ENCODE measurements around the gene NAA10.

DNA sequence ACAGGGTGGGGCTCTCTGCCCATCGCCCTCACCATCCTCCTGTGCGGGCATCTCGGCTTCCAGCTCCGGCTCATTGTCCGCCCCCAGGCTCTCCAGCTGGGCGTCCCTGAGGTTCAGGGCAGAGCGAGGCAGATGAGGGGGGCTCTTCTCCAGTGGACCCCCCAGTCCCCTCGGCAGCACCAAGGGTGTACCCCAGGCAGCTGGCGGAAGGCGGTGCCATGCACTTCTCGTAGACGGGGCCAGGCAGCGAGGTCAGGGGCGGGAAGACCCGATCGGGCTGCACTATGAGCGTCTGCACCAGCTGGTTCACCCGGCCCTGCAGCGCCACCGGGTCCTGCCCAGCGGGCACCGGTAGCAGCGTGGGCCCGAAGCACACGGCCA lies 24.9 kb downstream of the NAA10 start:
- TF ChIP-seq FOXP4 (CRISPR knock-in tag; IDR thresholded peaks at IDR 0.05) = no peak
- TF ChIP-seq CTCF (IDR thresholded peaks at IDR 0.05) = no peak
- TF ChIP-seq, protein P1, sequence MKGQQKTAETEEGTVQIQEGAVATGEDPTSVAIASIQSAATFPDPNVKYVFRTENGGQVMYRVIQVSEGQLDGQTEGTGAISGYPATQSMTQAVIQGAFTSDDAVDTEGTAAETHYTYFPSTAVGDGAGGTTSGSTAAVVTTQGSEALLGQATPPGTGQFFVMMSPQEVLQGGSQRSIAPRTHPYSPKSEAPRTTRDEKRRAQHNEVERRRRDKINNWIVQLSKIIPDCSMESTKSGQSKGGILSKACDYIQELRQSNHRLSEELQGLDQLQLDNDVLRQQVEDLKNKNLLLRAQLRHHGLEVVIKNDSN (CRISPR knock-in tag; IDR thresholded peaks at IDR 0.05) = no peak
- no peak for TF ChIP-seq ZNF416 (CRISPR knock-in tag; IDR thresholded peaks at IDR 0.05)
- TF ChIP-seq RORB (CRISPR knock-in tag; IDR thresholded peaks at IDR 0.05) = no peak
- TF ChIP-seq, protein P2, sequence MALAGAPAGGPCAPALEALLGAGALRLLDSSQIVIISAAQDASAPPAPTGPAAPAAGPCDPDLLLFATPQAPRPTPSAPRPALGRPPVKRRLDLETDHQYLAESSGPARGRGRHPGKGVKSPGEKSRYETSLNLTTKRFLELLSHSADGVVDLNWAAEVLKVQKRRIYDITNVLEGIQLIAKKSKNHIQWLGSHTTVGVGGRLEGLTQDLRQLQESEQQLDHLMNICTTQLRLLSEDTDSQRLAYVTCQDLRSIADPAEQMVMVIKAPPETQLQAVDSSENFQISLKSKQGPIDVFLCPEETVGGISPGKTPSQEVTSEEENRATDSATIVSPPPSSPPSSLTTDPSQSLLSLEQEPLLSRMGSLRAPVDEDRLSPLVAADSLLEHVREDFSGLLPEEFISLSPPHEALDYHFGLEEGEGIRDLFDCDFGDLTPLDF (CRISPR knock-in tag; IDR thresholded peaks at IDR 0.05) = no peak
- TF ChIP-seq TCF7 (CRISPR knock-in tag; IDR thresholded peaks at IDR 0.05; ENCODE audit: low read depth) = no peak
- no peak for TF ChIP-seq ZNF281 (CRISPR knock-in tag; IDR thresholded peaks at IDR 0.05)
- TF ChIP-seq PRRX2 (CRISPR knock-in tag; IDR thresholded peaks at IDR 0.05) = no peak
- TF ChIP-seq ATF3 (CRISPR knock-in tag; conservative IDR thresholded peaks at IDR 0.05) = no peak
- TF ChIP-seq SMAD3 (CRISPR knock-in tag; IDR thresholded peaks at IDR 0.05; ENCODE audit: borderline replicate concordance) = no peak
